ENCODE results near the gene ADAMTS15.

The ADAMTS15 gene

DNA sequence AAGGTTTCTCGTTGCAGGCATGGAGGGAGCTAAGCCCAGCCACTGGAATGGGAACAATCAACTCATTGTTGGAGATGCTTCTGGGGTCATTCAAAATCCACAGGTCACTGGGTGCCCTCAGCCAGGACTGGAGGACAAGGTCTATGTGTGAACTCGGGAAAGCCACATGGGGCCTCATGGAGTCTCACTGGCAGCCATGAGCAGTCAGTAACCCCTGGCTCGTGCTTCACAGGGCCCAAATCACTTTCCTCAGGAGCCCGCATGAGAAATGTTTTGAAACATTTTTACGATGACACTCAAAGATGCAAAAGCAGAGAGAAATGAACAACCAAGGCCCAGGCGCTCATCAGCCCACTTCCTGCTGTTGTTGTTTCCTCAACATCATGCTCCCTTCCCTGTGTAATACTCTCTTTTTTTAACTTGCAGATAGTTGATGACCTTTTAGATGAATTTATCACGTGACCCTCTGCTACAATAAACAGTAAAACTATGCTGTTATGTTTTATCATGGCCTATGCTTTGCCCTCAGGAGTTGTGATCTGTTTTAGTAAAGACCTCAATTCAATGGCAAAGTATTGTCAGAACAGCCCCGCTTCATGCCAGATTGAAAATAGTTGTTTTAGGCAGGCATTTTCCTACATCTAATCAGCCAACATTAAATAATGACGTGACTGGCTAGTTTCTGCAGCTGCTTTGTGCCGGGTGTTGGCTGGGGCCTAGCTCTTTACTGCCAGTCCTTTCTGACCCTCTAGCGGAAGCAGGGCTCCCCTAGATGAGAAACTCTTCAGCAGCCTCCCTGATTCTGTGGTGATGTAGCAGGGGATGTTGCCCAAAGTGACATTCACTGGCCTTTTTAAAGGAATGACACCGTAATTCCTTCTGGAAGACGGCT lies 39.7 kb downstream of the ADAMTS15 start:
- TF ChIP-seq, protein P1, sequence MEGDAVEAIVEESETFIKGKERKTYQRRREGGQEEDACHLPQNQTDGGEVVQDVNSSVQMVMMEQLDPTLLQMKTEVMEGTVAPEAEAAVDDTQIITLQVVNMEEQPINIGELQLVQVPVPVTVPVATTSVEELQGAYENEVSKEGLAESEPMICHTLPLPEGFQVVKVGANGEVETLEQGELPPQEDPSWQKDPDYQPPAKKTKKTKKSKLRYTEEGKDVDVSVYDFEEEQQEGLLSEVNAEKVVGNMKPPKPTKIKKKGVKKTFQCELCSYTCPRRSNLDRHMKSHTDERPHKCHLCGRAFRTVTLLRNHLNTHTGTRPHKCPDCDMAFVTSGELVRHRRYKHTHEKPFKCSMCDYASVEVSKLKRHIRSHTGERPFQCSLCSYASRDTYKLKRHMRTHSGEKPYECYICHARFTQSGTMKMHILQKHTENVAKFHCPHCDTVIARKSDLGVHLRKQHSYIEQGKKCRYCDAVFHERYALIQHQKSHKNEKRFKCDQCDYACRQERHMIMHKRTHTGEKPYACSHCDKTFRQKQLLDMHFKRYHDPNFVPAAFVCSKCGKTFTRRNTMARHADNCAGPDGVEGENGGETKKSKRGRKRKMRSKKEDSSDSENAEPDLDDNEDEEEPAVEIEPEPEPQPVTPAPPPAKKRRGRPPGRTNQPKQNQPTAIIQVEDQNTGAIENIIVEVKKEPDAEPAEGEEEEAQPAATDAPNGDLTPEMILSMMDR (IDR thresholded peaks at IDR 0.05): no peak
- no peak overlapping the region for H3K4me2 ChIP-seq (ENCODE audit: low read length)
- no peak overlapping the region for H3K9ac ChIP-seq
- no peaks in the 10 kb centered on the region for H3K9me3 ChIP-seq (ENCODE audit: control insufficient read depth, low read length)
- no peak overlapping the region for H3K27ac ChIP-seq
- H3K4me1 ChIP-seq: no peaks in the 10 kb centered on the region
- H3K4me3 ChIP-seq (ENCODE audit: low read depth, low read length): no peak overlapping the region
- H3K27me3 ChIP-seq (ENCODE audit: control insufficient read depth, insufficient read depth, low read length): no peaks in the 10 kb centered on the region
- H3K79me2 ChIP-seq: no peaks in the 10 kb centered on the region
- H2AFZ ChIP-seq: no peak overlapping the region
- no peaks in the 10 kb centered on the region for H3K36me3 ChIP-seq (ENCODE audit: control insufficient read depth, insufficient read depth, low read length)

DNA sequence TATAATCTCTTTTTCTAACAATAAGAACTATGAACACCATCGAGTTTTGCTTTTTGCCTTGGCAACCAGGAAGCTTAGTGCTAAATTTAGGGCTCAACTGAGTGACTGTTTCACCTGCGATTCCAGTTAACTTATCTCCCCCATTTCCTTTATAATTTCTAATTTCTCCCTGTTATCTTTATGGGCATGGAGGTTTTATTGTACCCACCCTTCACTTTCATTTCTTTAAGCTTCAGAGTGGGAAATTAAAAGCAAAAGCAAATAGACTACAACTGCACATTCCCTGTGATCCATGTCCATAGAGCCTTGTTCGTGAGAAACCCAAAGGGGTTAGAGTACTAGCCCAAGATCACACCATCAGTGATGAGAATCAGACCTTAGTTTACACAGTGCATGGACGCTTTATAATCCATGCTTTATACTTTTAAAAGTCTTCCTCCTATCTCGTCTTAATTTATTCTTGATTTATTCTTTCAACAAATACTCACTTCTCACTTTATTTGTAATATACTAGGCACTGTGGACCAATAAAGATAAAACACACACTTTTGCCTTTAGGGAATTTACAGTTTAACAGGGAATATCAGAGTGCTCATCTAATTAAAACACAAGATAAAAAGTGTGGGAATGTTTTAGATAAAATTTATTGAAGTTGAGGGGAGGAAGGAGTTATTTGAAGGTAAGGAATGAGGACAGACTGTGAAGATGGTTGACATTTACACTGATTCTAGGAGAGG lies 40.6 kb downstream of the ADAMTS15 start:
- Histone ChIP-seq H3K4me3 (ENCODE audit: low read depth, low read length) (no peak overlapping the region), H3K4me1 (no peaks in the 10 kb centered on the region), H2AFZ (no peak overlapping the region), H3K27me3 (ENCODE audit: control insufficient read depth, insufficient read depth, low read length) (no peaks in the 10 kb centered on the region), H3K79me2 (no peaks in the 10 kb centered on the region), H3K9ac (no peak overlapping the region), H3K27ac (no peak overlapping the region), H3K9me3 (ENCODE audit: control insufficient read depth, low read length) (no peaks in the 10 kb centered on the region), H3K4me2 (ENCODE audit: low read length) (no peak overlapping the region), H3K36me3 (ENCODE audit: control insufficient read depth, insufficient read depth, low read length) (no peaks in the 10 kb centered on the region)
- TF ChIP-seq, protein P1 (IDR thresholded peaks at IDR 0.05): no peak

GRCh38 chr11:130489716-130490115 lies 41.3 kb downstream of the ADAMTS15 start:
- no peaks in the 10 kb centered on the region for H3K79me2 ChIP-seq
- TF ChIP-seq, protein P1 (IDR thresholded peaks at IDR 0.05): no peak
- H3K9me3 ChIP-seq (ENCODE audit: control insufficient read depth, low read length): no peaks in the 10 kb centered on the region
- H3K9ac ChIP-seq: no peak overlapping the region
- no peaks in the 10 kb centered on the region for H3K36me3 ChIP-seq (ENCODE audit: control insufficient read depth, insufficient read depth, low read length)
- no peak overlapping the region for H3K27ac ChIP-seq
- H3K27me3 ChIP-seq (ENCODE audit: control insufficient read depth, insufficient read depth, low read length): no peaks in the 10 kb centered on the region
- no peaks in the 10 kb centered on the region for H3K4me1 ChIP-seq
- no peak overlapping the region for H2AFZ ChIP-seq
- no peak overlapping the region for H3K4me3 ChIP-seq (ENCODE audit: low read depth, low read length)
- no peak overlapping the region for H3K4me2 ChIP-seq (ENCODE audit: low read length)

- no peak overlapping the region for H3K9ac ChIP-seq
- no peak overlapping the region for H3K4me2 ChIP-seq (ENCODE audit: low read length)
- H3K79me2 ChIP-seq: no peaks in the 10 kb centered on the region
- no peaks in the 10 kb centered on the region for H3K4me1 ChIP-seq
- no peaks in the 10 kb centered on the region for H3K9me3 ChIP-seq (ENCODE audit: control insufficient read depth, low read length)
- H3K4me3 ChIP-seq (ENCODE audit: low read depth, low read length): no peak overlapping the region
- no peak overlapping the region for H2AFZ ChIP-seq
- H3K27me3 ChIP-seq (ENCODE audit: control insufficient read depth, insufficient read depth, low read length): no peaks in the 10 kb centered on the region
- no peak overlapping the region for H3K27ac ChIP-seq
- H3K36me3 ChIP-seq (ENCODE audit: control insufficient read depth, insufficient read depth, low read length): no peaks in the 10 kb centered on the region
- TF ChIP-seq, protein P1 (IDR thresholded peaks at IDR 0.05): no peak
Observed at GRCh38 chr11:130490682-130491449, 42.4 kb downstream of the ADAMTS15 start.

Data from parathyroid adenoma (tissue), 2 donors.